NK-92 (cell line): ENCODE measurements around the gene DHX9.

Experiments used
- DNase-seq: peaks from one replicate; lab custom pipeline; 2025; ENCODE audit not compliant: unreplicated experiment; lab: John Stamatoyannopoulos, UW

DHX9 gene

DNA sequence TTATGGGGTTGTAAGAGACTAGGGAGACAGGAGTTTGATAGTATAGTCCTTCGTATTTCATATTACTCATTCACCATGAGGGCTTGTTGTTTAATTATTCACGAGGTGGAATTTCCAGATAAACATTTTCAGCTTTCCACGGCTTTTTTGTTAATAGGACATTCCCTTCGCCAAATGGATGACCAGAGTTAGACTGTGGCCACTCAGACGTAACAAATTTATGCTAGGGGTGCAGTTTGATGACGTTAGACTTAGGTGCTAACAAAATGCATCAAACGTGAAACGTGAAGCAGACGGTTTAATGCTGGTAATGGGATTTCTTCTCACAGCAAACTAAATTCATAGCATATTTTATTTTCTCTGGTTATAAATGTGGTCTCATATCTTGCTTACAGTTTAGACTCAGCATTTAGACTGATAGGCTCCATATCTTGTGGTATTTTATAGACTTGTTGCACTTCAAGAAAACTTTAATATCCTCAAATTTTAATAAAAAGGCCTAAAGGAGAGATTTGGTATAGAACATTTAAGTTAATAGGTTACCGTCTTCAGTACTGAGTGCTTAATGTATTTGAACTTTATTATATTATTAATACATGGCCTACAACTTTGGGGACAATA, 2.3 kb downstream of the DHX9 start:
- DNase-seq = no peak

DNA sequence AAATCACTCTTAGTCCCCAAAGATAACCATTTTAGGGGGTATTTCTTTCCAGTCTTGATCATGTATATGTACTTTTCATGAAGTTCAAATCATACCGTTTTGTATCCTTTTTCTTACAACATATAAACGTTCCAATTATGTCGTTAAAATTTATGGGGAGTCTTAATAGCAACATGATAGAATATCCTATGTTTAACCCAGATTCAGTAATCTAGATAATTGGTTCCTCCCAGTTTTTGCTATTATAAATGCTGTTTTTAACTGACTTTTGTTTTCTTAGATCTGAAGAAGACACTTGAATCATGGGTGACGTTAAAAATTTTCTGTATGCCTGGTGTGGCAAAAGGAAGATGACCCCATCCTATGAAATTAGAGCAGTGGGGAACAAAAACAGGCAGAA, 3.1 kb downstream of the DHX9 start:
- no peak for DNase-seq

DNA sequence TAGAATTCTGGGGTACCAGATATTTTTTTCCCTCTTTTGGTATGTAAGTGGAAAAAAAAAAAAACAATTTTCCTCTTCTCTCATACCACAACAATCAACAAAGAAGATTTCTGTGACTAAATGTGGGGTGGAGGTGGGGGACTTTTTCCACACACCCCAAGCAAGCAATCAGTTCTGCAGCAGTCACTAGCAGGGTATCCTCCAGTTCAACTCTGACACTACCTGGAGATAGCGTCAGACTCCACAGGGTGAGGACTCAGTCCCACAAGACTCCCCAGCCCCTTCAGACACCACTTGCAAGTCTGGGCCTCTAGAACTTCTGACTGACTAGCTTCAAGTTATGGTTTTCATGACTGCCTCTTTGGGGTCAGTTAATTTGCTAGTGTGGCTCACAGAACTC, 6.2 kb downstream of the DHX9 start:
- no peak for DNase-seq

DNA sequence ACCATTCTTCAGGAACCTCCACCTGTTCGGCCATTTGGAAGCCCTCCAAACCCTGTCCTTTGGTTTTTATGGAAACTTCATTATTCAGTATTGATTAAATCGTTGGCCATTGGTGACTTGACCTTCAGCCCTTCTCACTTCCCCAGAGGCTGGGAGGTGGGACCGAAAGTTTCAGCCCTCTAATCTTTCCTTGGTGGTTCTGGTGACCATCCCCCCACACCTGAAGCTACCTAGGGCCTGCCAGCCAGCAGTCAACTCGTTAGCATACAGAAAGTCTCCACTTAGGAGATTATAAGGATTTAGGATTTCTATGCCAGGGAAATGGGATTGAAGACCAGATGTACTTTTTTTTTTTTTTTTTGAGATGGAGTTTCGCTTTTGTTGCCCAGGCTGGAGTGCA, 6.7 kb downstream of the DHX9 start:
- no peak for DNase-seq

DNA sequence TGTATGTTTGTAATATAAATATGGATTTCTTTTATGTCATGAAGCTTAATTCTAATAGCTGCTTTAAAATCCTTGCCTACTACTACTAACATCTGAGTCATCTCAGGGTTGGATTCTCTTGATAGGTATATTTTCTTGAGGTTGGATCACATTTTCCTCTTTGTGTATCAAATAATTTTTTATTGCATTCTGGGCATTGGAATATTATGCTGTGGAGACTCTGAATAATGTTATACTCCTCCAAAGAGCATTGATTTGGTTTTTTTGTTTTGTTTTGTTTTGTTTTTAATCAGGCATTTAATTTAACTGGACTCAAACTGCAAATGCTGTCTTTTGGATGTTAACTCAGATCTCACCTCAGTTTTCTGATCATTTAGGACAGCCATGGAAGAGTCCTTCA, 8.0 kb downstream of the DHX9 start:
- DNase-seq = no peak

DNA sequence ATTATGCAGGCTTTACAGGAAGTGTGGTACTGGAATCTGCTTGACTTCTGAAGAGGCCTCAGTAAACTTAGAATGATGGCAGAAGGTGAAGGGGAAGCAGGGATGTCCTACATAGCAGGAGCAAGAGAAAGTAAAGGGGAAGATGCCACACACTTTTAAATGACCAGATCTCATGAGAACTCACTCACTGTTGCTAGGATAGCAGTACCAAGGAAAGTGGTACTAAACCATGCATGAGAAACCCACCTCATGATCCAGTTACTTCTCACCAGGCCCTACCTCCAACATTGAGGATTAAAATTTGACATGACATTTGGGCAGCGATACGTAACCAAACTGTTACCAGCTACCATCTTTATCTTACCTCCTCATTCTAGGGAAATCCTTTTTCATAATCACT, 9.6 kb downstream of the DHX9 start:
- no peak for DNase-seq

DNA sequence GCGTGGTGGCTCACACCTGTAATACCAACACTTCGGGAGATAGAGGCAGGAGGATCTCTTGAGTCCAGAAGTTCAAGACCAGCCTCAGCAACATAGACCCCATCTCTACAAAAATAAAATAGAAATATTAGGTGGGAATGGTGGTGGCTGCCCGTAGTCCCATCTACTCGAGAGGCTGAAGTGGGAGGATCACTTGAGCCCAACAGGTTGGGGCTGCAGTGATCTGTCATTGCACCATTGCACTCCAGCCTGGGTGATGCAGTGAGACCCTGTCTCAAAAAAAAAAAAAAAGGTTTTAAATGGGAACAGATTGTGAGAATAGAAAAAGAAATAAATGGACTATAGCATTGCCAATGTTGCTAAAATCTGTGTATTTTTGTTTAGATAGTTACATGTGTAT, 11.2 kb downstream of the DHX9 start:
- DNase-seq = no peak

DNA sequence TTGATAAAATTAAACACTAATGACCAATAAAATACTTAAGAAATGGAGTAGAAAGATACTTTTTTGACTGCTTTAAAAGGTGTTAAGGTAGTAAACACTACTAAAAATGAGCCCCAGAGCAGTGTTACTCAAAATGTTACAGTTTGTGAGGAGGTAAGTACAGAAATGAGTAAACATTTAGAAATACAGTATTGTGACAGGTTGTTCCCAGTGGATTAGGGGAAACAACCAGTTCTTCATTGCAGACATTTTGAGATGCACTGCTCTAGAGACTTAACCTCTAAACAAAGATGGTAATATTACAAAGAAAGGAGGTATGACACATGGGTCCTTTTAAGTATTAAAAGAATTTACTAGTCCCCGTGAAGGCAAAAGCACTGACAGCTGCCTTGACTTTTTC, 12.7 kb downstream of the DHX9 start:
- DNase-seq = no peak

DNA sequence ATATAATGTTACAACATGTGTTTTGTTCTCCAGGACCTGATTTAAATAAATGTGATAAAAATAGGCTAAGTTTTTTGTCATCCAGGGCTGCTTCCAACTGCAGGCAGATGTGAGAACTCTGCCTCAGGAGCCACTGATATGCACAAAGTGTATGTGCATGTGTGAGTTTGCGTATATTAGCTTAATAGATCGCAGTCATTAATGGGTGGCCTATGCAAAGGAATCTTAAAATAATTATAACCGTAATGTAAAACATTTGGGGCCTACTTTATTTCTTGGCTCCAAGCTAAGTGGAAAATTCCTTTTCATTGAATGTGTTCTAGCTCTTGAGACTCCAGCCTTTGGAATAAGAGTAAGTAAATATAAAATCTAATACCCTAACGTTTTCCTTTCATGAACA, 16.8 kb downstream of the DHX9 start:
- DNase-seq = no peak

DNA sequence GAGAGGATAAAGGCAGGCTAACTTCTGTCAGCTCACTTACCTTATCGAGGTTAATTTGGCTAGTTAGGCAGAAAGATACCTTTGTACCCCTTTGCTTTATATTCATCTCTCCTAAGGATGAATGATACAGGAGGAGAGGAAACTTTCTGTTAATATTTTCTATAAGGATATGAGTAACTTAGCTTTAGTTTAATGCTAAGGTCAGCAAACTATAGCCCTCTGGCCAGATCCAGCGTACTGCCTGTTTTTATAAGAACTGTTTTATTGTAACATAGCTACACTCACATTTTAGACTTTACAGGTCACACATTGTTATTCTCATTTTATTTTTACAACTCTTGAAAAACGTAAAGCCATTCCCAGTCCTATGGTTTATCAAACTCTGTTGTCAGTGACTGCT, 18.1 kb downstream of the DHX9 start:
- DNase-seq = no peak

DNA sequence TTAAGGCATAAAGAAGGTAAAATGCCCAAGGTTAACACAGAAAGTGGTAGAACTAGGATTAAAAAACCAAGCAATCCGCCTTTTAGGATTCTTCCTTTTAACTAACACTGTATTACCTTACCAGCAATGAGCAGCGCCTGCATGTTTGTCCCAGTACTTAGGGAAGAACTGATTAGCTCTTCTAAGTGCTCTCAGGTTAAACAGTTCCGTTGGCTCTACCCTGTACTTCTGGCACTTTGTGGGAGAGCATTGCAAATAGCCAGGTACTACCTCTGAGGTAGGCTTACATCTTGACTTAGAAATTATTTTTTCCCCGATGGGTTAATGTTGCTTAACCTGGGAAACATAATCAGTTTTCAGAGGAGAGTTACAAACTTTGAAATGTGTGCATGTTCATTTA, 21.5 kb downstream of the DHX9 start:
- DNase-seq = no peak

DNA sequence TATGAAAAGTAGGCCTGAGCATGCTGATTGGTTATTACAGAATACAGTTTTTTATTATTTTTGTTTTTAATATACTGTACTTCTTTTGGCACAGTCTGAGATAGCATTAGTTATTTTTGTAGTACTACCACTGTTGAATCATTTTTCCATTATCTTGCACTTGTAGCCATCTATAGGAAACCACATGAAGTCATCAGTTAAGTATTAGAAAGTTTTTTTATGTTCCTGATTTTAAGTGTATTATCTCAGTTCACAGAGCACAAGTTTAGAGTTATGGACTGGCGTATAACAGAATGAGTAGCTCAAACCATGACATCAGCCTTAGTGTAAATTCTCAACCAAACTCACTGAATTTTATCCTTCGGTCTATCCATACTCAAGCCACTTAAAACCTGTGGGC, 22.8 kb downstream of the DHX9 start:
- DNase-seq = no peak

DNA sequence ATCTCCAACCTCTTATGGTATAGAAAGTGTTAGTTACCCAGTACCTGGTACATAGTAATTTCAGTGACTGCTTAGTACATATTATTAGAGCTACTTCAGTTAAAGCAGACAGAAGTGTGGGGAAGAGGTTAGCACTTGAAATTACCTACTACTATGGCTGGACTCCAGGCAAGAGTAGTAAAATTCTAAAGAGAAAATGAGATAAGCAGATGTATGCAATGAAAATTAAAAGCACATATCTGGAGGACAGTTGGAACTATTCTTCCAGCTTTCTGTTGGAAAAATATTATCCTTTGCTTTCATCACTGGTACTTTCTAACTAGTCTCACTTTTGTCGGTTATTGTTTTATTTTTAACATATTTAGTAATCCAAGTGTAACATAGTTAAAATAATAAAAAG, 23.7 kb downstream of the DHX9 start:
- DNase-seq = no peak

DNA sequence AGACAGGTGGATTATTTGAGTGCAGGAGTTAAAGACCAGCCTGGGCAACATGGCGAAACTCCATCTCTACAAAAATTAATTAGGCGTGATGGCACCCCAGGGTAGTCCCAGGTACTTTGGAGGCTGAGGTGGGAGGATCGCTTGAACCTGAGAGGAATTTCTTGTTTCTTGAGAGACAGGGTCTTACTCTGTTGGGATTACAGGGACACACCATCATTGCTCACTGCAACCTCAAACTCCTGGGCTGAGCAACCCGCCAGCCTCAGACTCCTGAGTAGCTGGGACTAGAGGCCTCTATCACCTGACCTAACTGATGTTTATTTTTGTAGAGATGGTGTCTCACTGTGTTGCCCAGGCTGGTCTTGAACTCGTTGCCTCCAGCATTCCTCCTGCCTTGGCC, 24.8 kb downstream of the DHX9 start:
- DNase-seq = no peak

DNA sequence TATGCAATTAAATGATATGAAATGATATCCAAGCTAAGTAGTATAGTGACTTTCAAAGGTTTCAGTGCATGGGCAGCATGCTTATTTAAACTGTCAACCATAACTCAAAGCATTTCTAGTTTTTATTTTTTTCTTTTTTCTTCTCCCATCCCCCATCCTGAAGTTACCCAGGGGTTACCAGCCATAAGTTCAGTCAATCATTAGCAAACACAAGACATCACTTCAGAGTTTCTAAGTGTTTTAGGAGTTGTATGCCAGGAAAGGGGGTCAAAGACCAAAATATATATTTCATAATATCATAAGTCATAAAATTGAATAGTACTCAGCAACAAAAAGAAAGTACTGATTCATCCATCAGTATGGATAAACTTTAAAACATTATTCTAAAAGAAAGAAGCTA, 28.7 kb downstream of the DHX9 start:
- no peak for DNase-seq

DNA sequence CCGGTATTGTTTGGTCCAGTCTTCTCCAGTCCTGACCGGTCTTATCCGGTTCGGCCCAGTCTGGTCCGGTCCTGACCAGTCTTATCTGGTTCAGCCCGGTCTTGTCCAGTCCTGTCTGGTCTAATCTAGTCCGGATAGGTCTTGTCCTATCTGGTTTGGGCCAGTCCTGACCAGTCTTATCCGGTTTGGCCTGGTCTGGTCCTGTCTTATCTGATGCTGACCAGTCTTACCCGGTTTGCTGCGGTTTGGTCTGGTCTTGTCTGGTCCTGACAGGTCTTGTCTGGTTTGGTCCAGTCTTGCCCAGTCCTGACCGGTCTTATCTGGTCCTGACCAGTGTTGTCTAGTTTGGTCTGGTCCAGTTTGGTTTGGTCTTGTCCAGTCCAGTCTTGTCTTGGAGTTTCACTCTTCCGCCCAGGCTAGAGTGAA, 30.1 kb downstream of the DHX9 start:
- DNase-seq = no peak

DNA sequence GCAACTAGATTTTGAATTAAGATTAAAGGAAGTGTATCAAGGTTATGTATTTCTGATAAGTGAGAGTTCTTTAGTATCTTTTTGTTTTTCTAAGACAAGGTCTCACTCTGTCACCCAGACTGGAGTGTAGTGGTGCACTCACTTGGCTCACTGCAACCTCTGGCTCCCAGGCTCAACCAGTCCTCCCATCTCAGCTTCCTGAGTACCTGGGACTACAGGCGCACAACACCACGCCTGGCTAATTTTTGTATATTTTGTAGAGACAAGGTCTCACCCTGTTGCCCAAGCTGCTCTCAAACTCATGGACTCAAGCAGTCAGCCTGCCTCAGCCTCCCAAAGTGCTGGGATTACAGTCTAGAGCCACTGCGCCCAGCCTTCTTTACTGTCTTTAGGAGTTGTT, 33.7 kb downstream of the DHX9 start:
- DNase-seq = no peak

DNA sequence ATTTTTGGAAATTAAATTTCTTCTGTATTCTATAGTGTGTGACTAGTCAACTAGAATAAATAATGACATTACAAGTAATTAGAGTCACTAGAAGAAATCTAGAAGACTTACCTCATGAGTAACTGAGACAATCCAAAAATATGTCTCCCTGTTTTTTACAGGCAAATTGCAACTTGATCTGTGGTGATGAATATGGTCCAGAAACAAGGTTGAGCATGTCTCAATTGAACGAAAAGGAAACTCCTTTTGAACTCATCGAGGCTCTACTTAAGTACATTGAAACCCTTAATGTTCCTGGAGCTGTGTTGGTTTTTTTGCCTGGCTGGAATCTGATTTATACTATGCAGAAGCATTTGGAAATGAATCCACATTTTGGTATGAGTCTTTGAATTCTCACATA, 36.7 kb downstream of the DHX9 start:
- no peak for DNase-seq

DNA sequence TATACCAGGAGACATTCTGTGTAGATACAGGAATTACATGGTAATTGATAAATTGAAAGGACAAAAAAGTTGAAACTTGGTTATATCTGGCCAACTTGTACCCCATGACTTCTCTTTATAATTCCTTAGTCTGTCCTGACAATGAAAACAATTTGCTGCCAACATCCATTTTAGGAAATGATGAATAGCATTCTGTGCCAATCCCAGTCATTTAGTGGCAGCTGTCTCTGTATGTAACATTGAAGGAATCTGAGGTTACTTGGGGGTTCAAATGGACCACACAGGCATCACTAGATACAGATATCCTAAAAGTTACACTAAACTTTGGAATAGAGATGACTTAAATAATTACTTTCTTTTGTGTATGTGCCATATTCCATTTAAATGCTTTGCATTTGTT, 38.2 kb downstream of the DHX9 start:
- no peak for DNase-seq

DNA sequence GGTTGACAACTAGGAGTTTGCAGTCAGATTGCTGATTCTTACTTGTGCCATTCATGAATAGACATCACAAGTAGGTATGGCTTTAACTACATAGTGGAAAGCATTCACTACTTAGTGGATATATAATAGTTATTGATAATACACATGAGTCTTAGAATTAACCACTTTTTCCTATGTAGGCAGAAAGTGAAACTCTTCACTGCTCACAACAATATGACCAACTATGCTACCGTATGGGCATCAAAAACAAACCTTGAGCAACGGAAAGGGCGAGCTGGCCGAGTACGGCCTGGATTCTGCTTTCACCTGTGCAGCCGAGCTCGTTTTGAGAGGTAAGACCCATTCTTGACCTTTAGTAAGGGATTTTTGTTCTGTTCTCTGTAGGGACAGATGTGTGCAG, 38.7 kb downstream of the DHX9 start:
- DNase-seq = no peak

DNA sequence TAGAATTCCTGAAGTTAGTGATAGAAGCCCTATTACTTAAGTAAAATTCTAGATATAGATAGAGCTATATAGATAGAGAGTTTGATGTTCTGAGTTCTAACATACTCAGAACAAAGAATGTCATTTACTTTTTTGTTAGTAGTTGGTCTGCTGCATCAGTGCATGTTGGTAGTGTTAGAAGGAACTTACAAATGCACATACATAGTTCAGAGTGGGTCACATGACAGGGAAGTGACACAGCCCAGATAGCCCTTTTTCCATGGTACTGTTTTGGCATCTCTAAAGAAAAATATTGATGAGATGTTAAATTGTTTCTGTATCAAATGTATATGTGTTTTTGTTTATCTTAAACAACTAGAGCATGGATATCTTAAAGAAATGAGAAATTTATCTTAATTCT, 45.7 kb downstream of the DHX9 start:
- no peak for DNase-seq

DNA sequence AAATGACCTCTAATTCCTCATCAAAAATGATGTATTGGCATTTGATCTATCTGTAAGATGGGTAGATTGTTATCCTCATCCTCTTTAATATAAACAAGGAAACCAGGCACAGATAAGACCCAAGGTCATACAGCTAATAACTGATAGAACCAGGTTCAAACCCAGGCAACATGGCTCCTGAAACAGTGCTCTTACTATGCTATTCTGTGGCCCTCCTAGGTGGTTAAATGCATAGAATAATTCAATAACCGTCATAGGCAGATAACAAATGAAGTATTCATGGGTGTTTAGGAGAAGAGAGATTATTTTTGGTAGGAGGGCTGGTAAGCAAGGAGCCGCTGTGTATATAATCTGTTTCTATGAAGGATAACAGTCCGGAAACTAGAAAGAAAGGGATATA, 46.4 kb downstream of the DHX9 start:
- DNase-seq = no peak

DNA sequence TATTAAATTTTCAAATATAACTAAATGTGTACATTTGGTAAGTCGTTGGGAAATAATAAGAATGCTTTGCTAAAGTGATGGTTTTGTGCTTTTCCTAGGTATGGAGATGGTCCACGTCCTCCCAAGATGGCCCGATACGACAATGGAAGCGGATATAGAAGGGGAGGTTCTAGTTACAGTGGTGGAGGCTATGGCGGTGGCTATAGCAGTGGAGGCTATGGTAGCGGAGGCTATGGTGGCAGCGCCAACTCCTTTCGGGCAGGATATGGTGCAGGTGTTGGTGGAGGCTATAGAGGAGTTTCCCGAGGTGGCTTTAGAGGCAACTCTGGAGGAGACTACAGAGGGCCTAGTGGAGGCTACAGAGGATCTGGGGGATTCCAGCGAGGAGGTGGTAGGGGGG, 47.8 kb downstream of the DHX9 start:
- DNase-seq = no peak
